Measurements from ENCODE around the gene ALPG. TPM values are rescaled to one million over a fixed set of nuclear protein-coding genes. Genes with fewer than 3 reads are reported as not detected.
"Not testable (repeated sequence)": the region's sequence is repeated elsewhere in the genome, so short reads cannot be mapped to it uniquely, and the experiment has no call there.

ALPG gene
- total RNA-seq, 4 donors from 2014 or later = not detected

GRCh38 chr2:232365621-232366321, 40.9 kb upstream of the ALPG start:
- peak in 1 of 3 donors; percentile 37 for DNase-seq
- H3K36me3 ChIP-seq = no peaks in the 10 kb centered on the region
- H3K4me3 ChIP-seq = no peak overlapping the region
- H3K27ac ChIP-seq = no peak overlapping the region
- H3K27me3 ChIP-seq = no peaks in the 10 kb centered on the region
- no peaks in the 10 kb centered on the region for H3K9me3 ChIP-seq
- H3K4me1 ChIP-seq = no peaks in the 10 kb centered on the region
- TF ChIP-seq POLR2A (IDR thresholded peaks at IDR 0.05) (no peak), CTCF (IDR thresholded peaks at IDR 0.05) (peak in 4 of 6 experiments; percentile 7 to 54 (median 48))

GRCh38 chr2:232366461-232366860, 40.2 kb upstream of the ALPG start:
- H3K4me3 ChIP-seq, DNase-seq, H3K36me3 ChIP-seq, H3K9me3 ChIP-seq, H3K4me1 ChIP-seq, H3K27ac ChIP-seq, H3K27me3 ChIP-seq: not testable (repeated sequence)

GRCh38 chr2:232367016-232367415, 39.6 kb upstream of the ALPG start:
- Histone ChIP-seq H3K36me3 (no peaks in the 10 kb centered on the region), H3K4me3 (no peak overlapping the region), H3K9me3 (no peaks in the 10 kb centered on the region), H3K4me1 (no peaks in the 10 kb centered on the region), H3K27me3 (no peaks in the 10 kb centered on the region), H3K27ac (no peak overlapping the region)
- DNase-seq = peak in 1 of 3 donors; percentile 30
- TF ChIP-seq CTCF (IDR thresholded peaks at IDR 0.05) (no peak), POLR2A (IDR thresholded peaks at IDR 0.05) (no peak)

GRCh38 chr2:232367591-232368233, 38.9 kb upstream of the ALPG start:
- H3K36me3 ChIP-seq = no peaks in the 10 kb centered on the region
- no peaks in the 10 kb centered on the region for H3K9me3 ChIP-seq
- TF ChIP-seq POLR2A (IDR thresholded peaks at IDR 0.05) = no peak
- peak in 1 of 6 experiments; percentile 10 for TF ChIP-seq CTCF (IDR thresholded peaks at IDR 0.05)
- H3K27me3 ChIP-seq = no peaks in the 10 kb centered on the region
- no peak overlapping the region for H3K4me3 ChIP-seq
- no peak overlapping the region for H3K27ac ChIP-seq
- no peaks in the 10 kb centered on the region for H3K4me1 ChIP-seq
- DNase-seq = peak in 1 of 3 donors; percentile 42

GRCh38 chr2:232368311-232368731, 38.3 kb upstream of the ALPG start:
- Histone ChIP-seq H3K9me3 (no peaks in the 10 kb centered on the region), H3K36me3 (no peaks in the 10 kb centered on the region), H3K27ac (no peak overlapping the region), H3K4me3 (no peak overlapping the region), H3K27me3 (no peaks in the 10 kb centered on the region), H3K4me1 (no peaks in the 10 kb centered on the region)
- TF ChIP-seq POLR2A (IDR thresholded peaks at IDR 0.05) (no peak), CTCF (IDR thresholded peaks at IDR 0.05) (no peak)
- DNase-seq = peak in 1 of 3 donors; percentile 38
